Neural cell (in vitro differentiated cells): ENCODE measurements around the gene PALD1.

Experiments
- EP300 ChIP-seq: fragments of 450-650 bp; conservative IDR thresholded peaks from 2 replicates; pipeline ENCODE4 v1.6.1; 2014; ENCODE audit warnings: antibody characterized with exemption, mild to moderate bottlenecking, moderate library complexity; ENCODE audit not compliant: poor library complexity, severe bottlenecking
- EZH2 ChIP-seq: fragments of 200-600, 300-800 bp; shearing (Covaris generic), sonication (generic); IDR thresholded peaks from 2 replicates; pipeline ENCODE4 v1.6.1; 2014; ENCODE audit warnings: antibody characterized with exemption, low read length, borderline replicate concordance, mild to moderate bottlenecking; ENCODE audit not compliant: insufficient read depth, poor library complexity, severe bottlenecking
- MXI1 ChIP-seq: fragments of 450-650 bp; conservative IDR thresholded peaks from 2 replicates; pipeline ENCODE4 v1.6.1; 2014; ENCODE audit warnings: antibody characterized with exemption, mild to moderate bottlenecking; ENCODE audit not compliant: poor library complexity, severe bottlenecking
- POLR2AphosphoS5 ChIP-seq: IDR thresholded peaks from 2 replicates; pipeline ENCODE4 v1.6.1; 2012
- RAD21 ChIP-seq: fragments of 450-650 bp; conservative IDR thresholded peaks from 2 replicates; pipeline ENCODE4 v1.6.1; 2014; ENCODE audit warnings: antibody characterized with exemption, mild to moderate bottlenecking, moderate library complexity
- SMC3 ChIP-seq: fragments of 450-650 bp; conservative IDR thresholded peaks from 2 replicates; pipeline ENCODE4 v1.6.1; 2014; ENCODE audit warnings: antibody characterized with exemption, mild to moderate bottlenecking, moderate library complexity; ENCODE audit not compliant: poor library complexity
- TAF1 ChIP-seq: IDR thresholded peaks from 2 replicates; pipeline ENCODE4 v1.6.1; 2012; ENCODE audit warnings: low read depth
- TF ChIP-seq, protein P1 (sequence below): fragments of 450-650 bp; IDR thresholded peaks from 2 replicates; pipeline ENCODE4 v1.5.1; 2014; ENCODE audit warnings: antibody characterized with exemption, mild to moderate bottlenecking, moderate library complexity; ENCODE audit not compliant: poor library complexity, severe bottlenecking
- TF ChIP-seq, protein P2 (sequence below): IDR thresholded peaks from 2 replicates; pipeline ENCODE4 v1.6.1; 2012; ENCODE audit warnings: borderline replicate concordance

DNA sequence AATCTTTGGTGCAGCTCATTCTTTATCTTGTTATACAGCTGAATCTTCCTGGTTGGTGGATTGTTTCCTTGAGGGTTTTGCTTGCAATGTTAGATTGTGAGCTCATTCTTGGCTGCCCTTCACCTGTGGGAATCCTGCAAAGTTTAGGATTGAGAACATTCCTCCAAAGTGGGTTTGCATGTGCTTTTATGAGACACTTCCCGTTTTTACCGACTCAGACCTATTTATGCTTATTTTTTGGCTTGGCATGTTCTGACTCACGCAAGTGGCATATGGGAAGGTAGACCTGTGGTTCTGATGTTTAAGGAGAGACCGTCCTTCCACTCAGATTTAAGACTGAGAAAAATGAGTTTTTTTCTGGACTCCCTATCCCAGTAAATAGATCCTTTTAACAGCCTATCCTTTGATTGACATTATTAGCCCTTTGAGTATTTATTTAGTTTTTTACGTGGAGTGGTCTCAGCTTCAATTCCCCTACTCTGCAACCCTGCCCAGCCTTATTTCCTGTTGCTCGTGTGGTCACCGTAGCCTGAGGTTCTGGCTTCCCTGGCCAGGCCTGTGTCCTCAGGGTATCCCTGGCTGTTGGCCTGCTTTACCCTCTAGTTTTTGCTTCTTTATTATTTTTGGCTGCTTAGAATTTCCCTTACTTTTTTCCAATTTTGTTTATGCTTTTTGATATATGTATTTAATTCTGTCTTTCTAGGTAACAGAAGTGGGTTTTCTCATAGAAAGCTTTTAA, 137.4 kb downstream of the PALD1 start:
- no peak for TF ChIP-seq POLR2AphosphoS5
- TF ChIP-seq, protein P1, sequence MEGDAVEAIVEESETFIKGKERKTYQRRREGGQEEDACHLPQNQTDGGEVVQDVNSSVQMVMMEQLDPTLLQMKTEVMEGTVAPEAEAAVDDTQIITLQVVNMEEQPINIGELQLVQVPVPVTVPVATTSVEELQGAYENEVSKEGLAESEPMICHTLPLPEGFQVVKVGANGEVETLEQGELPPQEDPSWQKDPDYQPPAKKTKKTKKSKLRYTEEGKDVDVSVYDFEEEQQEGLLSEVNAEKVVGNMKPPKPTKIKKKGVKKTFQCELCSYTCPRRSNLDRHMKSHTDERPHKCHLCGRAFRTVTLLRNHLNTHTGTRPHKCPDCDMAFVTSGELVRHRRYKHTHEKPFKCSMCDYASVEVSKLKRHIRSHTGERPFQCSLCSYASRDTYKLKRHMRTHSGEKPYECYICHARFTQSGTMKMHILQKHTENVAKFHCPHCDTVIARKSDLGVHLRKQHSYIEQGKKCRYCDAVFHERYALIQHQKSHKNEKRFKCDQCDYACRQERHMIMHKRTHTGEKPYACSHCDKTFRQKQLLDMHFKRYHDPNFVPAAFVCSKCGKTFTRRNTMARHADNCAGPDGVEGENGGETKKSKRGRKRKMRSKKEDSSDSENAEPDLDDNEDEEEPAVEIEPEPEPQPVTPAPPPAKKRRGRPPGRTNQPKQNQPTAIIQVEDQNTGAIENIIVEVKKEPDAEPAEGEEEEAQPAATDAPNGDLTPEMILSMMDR: no peak
- no peak for TF ChIP-seq EZH2
- no peak for TF ChIP-seq MXI1
- TF ChIP-seq SMC3: no peak
- no peak for TF ChIP-seq EP300
- TF ChIP-seq RAD21: no peak
- no peak for TF ChIP-seq TAF1
- TF ChIP-seq, protein P2, sequence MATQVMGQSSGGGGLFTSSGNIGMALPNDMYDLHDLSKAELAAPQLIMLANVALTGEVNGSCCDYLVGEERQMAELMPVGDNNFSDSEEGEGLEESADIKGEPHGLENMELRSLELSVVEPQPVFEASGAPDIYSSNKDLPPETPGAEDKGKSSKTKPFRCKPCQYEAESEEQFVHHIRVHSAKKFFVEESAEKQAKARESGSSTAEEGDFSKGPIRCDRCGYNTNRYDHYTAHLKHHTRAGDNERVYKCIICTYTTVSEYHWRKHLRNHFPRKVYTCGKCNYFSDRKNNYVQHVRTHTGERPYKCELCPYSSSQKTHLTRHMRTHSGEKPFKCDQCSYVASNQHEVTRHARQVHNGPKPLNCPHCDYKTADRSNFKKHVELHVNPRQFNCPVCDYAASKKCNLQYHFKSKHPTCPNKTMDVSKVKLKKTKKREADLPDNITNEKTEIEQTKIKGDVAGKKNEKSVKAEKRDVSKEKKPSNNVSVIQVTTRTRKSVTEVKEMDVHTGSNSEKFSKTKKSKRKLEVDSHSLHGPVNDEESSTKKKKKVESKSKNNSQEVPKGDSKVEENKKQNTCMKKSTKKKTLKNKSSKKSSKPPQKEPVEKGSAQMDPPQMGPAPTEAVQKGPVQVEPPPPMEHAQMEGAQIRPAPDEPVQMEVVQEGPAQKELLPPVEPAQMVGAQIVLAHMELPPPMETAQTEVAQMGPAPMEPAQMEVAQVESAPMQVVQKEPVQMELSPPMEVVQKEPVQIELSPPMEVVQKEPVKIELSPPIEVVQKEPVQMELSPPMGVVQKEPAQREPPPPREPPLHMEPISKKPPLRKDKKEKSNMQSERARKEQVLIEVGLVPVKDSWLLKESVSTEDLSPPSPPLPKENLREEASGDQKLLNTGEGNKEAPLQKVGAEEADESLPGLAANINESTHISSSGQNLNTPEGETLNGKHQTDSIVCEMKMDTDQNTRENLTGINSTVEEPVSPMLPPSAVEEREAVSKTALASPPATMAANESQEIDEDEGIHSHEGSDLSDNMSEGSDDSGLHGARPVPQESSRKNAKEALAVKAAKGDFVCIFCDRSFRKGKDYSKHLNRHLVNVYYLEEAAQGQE: no peak
